A549 (cell line): ENCODE results near the gene NOL9. TPM values are rescaled to one million over a fixed set of nuclear protein-coding genes. Genes with fewer than 3 reads are reported as not detected.
A peak's percentile ranks its signal among the peaks of the same experiment; 100 is the strongest.

Source experiments
- ATAC-seq, 2 experiments: fragments of 200-7000 bp in 1 of 2; fragments of >200 bp in 1 of 2; cut with Nextera tagmentation in 1 of 2; cut with Tn5 transposase in 1 of 2; 3 replicates each; pipeline versions ENCODE4 v1.8.0 to v1.9.1; 2018 to 2020; ENCODE audit warnings: mild to moderate bottlenecking in 1 of 2, moderate library complexity in 1 of 2
- CTCF ChIA-PET: fragments of 300-600 bp; sonication (Branson Sonifier 250); formaldehyde crosslinking; extraction: SDS; loops from one replicate; lab custom pipeline; 2021; ENCODE audit warnings: antibody characterized with exemption, inconsistent platforms; lab: Yijun Ruan, JAX
- POLR2A ChIA-PET: fragments of 350-600 bp; formaldehyde crosslinking; extraction: SDS; loops from one replicate; lab custom pipeline; 2021; ENCODE audit warnings: antibody characterized with exemption, inconsistent platforms; lab: Yijun Ruan, JAX
- DNase-seq, 2 experiments: peaks; one replicate each; pipeline versions ENCODE4 v3.0.0 to v3.0.0-alpha.2; 2011 to 2016; ENCODE audit warnings: low read depth in 1 of 2, low spot score in 1 of 2
- FAIRE-seq: peaks from 2 replicates; lab custom pipeline; 2011; peaks lifted over from hg19 to GRCh38; lab: Jason Lieb, UNC
- H3K27ac ChIP-seq, 2 experiments: fragments of >200 bp; sonication (Bioruptor Twin); formaldehyde crosslinking; 3 replicates each; pipeline ENCODE4 v1.5.1; 2016 to 2017
- H3K4me1 ChIP-seq: fragments of >200 bp; sonication (Bioruptor Twin); formaldehyde crosslinking; 3 replicates; pipeline ENCODE4 v1.6.1; 2016
- H3K4me2 ChIP-seq: fragments of >200 bp; sonication (Bioruptor Twin); formaldehyde crosslinking; 3 replicates; pipeline ENCODE4 v1.6.1; 2016
- H3K4me3 ChIP-seq: fragments of >200 bp; sonication (Bioruptor Twin); formaldehyde crosslinking; 3 replicates; pipeline ENCODE4 v1.5.1; 2016
- H3K9me3 ChIP-seq: fragments of >200 bp; sonication (Bioruptor Twin); formaldehyde crosslinking; 3 replicates; pipeline ENCODE4 v1.6.1; 2016
- CBX2 ChIP-seq: fragments of 200-600 bp; sonication (generic); IDR thresholded peaks from 2 replicates; pipeline ENCODE4 v1.6.1; 2016; ENCODE audit warnings: low read depth, mild to moderate bottlenecking, borderline replicate concordance
- CHD2 ChIP-seq: fragments of 150-350 bp; IDR thresholded peaks from 2 replicates; pipeline ENCODE4 v1.6.1; 2014; ENCODE audit warnings: low read length; ENCODE audit not compliant: partially characterized antibody
- EHMT2 ChIP-seq: fragments of 200-600 bp; sonication (generic); IDR thresholded peaks from 2 replicates; pipeline ENCODE4 v1.6.1; 2016; ENCODE audit warnings: antibody characterized with exemption, low read depth, mild to moderate bottlenecking, moderate library complexity
- EP300 ChIP-seq, 2 experiments: fragments of >200 bp; sonication (Bioruptor Twin); formaldehyde crosslinking; IDR thresholded peaks; 2 replicates in 1 of 2; 3 replicates in 1 of 2; pipeline ENCODE4 v1.6.1; 2016 to 2017
- FOXS1 ChIP-seq: fragments of 250-450 bp; sonication (Bioruptor Pico); IDR thresholded peaks from 2 replicates; pipeline ENCODE4 v1.5.0; 2020; ENCODE audit warnings: mild to moderate bottlenecking, moderate library complexity
- GATA3 ChIP-seq: IDR thresholded peaks from 2 replicates; pipeline ENCODE4 v1.6.1; 2012; ENCODE audit warnings: borderline replicate concordance
- HOXA7 ChIP-seq: fragments of 250-450 bp; sonication (Bioruptor Pico); IDR thresholded peaks from 2 replicates; pipeline ENCODE4 v1.5.0; 2020; ENCODE audit warnings: mild to moderate bottlenecking, moderate library complexity
- HOXB13 ChIP-seq: fragments of 250-450 bp; sonication (Bioruptor Pico); IDR thresholded peaks from 2 replicates; pipeline ENCODE4 v1.5.0; 2020; ENCODE audit warnings: low read depth, mild to moderate bottlenecking, moderate library complexity
- HOXB5 ChIP-seq: fragments of 250-450 bp; sonication (Bioruptor Pico); IDR thresholded peaks from 2 replicates; pipeline ENCODE4 v1.5.0; 2020; ENCODE audit warnings: mild to moderate bottlenecking, moderate library complexity
- KDM5A ChIP-seq: fragments of 200-600 bp; sonication (generic); IDR thresholded peaks from 2 replicates; pipeline ENCODE4 v1.6.1; 2016; ENCODE audit warnings: antibody characterized with exemption, mild to moderate bottlenecking
- NFE2L2 ChIP-seq: fragments of 150-350 bp; conservative IDR thresholded peaks from 2 replicates; pipeline ENCODE4 v1.6.1; 2014; ENCODE audit warnings: low read length
- NPAS2 ChIP-seq: fragments of 250-450 bp; sonication (Bioruptor Pico); IDR thresholded peaks from 2 replicates; pipeline ENCODE4 v1.8.0; 2022; ENCODE audit warnings: mild to moderate bottlenecking, moderate library complexity, borderline replicate concordance
- PHF8 ChIP-seq: fragments of 200-600 bp; sonication (generic); IDR thresholded peaks from 2 replicates; pipeline ENCODE4 v1.6.1; 2016; ENCODE audit warnings: low read depth, mild to moderate bottlenecking, antibody characterized with exemption, moderate library complexity, borderline replicate concordance
- POLR2A ChIP-seq: IDR thresholded peaks from 2 replicates; pipeline ENCODE4 v1.6.1; 2012; ENCODE audit warnings: mild to moderate bottlenecking, low read length
- RAD21 ChIP-seq, 2 experiments: fragments of >200 bp in 1 of 2; sonication (Bioruptor Twin) in 1 of 2; formaldehyde crosslinking in 1 of 2; IDR thresholded peaks in 1 of 2; conservative IDR thresholded peaks in 1 of 2; 2 replicates in 1 of 2; 3 replicates in 1 of 2; pipeline ENCODE4 v1.6.1; 2012 to 2018; ENCODE audit warnings: inconsistent platforms in 1 of 2
- RARB ChIP-seq: fragments of 250-450 bp; sonication (Bioruptor Pico); IDR thresholded peaks from 2 replicates; pipeline ENCODE4 v1.8.0; 2021; ENCODE audit warnings: mild to moderate bottlenecking, moderate library complexity
- RNF2 ChIP-seq: fragments of 200-600 bp; sonication (generic); IDR thresholded peaks from 2 replicates; pipeline ENCODE4 v1.6.1; 2016; ENCODE audit warnings: low read depth, mild to moderate bottlenecking, antibody characterized with exemption, moderate library complexity, borderline replicate concordance
- SREBF2 ChIP-seq: fragments of 450-650 bp; IDR thresholded peaks from 2 replicates; pipeline ENCODE4 v1.6.1; 2014; ENCODE audit warnings: mild to moderate bottlenecking, moderate library complexity
- TFCP2L1 ChIP-seq: fragments of 250-450 bp; sonication (Bioruptor Pico); IDR thresholded peaks from 2 replicates; pipeline ENCODE4 v1.5.0; 2021; ENCODE audit warnings: mild to moderate bottlenecking
- TP53 ChIP-seq: fragments of 250-450 bp; sonication (Bioruptor Pico); IDR thresholded peaks from 2 replicates; pipeline ENCODE4 v1.5.0; 2021; ENCODE audit warnings: mild to moderate bottlenecking, moderate library complexity
- ZC3H11A ChIP-seq: fragments of 450-650 bp; IDR thresholded peaks from 2 replicates; pipeline ENCODE4 v1.6.1; 2014; ENCODE audit warnings: antibody characterized with exemption, mild to moderate bottlenecking
- ZFP36 ChIP-seq: fragments of 450-650 bp; IDR thresholded peaks from 2 replicates; pipeline ENCODE4 v1.6.1; 2014; ENCODE audit warnings: borderline replicate concordance; ENCODE audit not compliant: partially characterized antibody
- ZNF302 ChIP-seq: fragments of 250-450 bp; sonication (Bioruptor Pico); IDR thresholded peaks from 2 replicates; pipeline ENCODE4 v1.9.0; 2021; ENCODE audit warnings: inconsistent platforms, mild to moderate bottlenecking, moderate library complexity
- WGBS: methylation state at CpG from one replicate; pipeline ENCODE4 v1.1.6; 2017; ENCODE audit errors: missing lambda C conversion rate; 5-methylcytosine and 5-hydroxymethylcytosine counted together
- polyA plus RNA-seq, 4 experiments: library from polyadenylated mRNA; depleted of rRNA in 3 of 4; stranded (reverse); fragments of >200 nt; fragmentation: RNase III in 1 of 4; extraction: RNeasy Plus Mini Kit Qiagen cat#74134 plus additional on column Dnase treatment in 1 of 4; gene quantifications; 2 replicates in 3 of 4; 3 replicates in 1 of 4; pipeline ENCODE4 v1.2.3, GENCODE V29; 2011 to 2017
- TF ChIP-seq, protein P1 (sequence below): fragments of >200 bp; sonication (Bioruptor Twin); formaldehyde crosslinking; IDR thresholded peaks from 2 replicates; pipeline ENCODE4 v1.6.1; 2016
- TF ChIP-seq, protein P2 (sequence below): fragments of 450-650 bp; IDR thresholded peaks from 2 replicates; pipeline ENCODE4 v1.6.1; 2014; ENCODE audit warnings: antibody characterized with exemption
- TF ChIP-seq, protein P3 (sequence below): IDR thresholded peaks from 2 replicates; pipeline ENCODE4 v1.6.1; 2012; ENCODE audit warnings: low read depth, borderline replicate concordance

NOL9 gene
- polyA plus RNA-seq, 2 of the 4 experiments (the other 2 are of a cell fraction) = 4.4 to 19.3 TPM

DNA sequence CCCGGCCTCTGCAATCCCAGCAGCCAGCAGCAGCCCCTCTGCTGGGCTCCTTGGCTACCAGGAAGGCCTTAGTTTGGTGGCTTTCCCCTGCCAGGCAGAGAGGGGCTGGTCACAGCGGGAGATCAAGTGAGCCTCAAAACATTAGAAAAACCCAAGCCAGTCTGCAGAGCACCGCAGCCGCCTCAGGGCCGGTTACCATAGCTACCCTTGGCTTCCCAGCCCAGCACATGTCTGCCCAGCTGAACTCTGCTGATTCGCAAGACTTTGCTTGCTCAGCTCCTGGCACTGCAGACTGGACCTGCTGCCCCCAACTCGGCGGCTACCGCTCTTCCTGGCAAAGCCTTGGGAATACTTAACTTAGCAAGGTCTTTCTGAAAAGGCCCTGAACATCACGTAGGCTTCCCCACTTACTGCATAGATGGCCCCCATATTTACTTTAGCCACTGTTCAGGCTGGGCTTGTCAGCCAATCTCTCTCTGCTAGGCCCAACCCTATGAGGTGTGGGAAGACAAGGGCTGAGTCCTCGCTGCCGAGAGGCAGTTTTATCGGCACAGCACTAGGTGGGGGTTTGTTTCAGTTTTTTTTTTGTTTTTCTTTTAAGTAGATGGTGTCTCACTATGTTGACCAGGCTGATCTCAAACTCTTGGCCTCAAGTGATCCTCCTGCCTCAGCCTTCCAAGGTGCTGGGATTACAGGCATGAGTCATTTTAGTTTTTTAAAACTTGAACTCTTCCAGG lies 34.2 kb downstream of the NOL9 start:
- Histone ChIP-seq H3K27ac (no peak overlapping the region), H3K9me3 (no peaks in the 10 kb centered on the region), H3K4me2 (no peak overlapping the region), H3K4me3 (no peak overlapping the region), H3K4me1 (no peaks in the 10 kb centered on the region)
- CTCF ChIA-PET = interaction anchor here (1.4 to 2.1 kb wide), 2 partner anchors 33 to 35 kb away, joined by 3 to 5 read pairs; partner anchors contain the start of genes NOL9 and TAS1R1
- WGBS = 82% methylated on average over 10 of the region's 13 CpGs
- peak; percentile 26 to 28; a peak in 4 of 6 replicates for ATAC-seq
- POLR2A ChIA-PET = no interaction called here
- no peak for TF ChIP-seq NFE2L2
- no peak for TF ChIP-seq HOXB13 (CRISPR knock-in tag)
- TF ChIP-seq HOXB5 (CRISPR knock-in tag) = no peak
- TF ChIP-seq ZC3H11A = no peak
- TF ChIP-seq, protein P1, sequence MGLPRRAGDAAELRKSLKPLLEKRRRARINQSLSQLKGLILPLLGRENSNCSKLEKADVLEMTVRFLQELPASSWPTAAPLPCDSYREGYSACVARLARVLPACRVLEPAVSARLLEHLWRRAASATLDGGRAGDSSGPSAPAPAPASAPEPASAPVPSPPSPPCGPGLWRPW = no peak
- TF ChIP-seq RNF2 = no peak
- no peak for TF ChIP-seq RARB (CRISPR knock-in tag)
- no peak for TF ChIP-seq TFCP2L1
- TF ChIP-seq ZFP36 = no peak
- no peak for TF ChIP-seq ZNF302
- DNase-seq = no peak
- FAIRE-seq = no peak

DNA sequence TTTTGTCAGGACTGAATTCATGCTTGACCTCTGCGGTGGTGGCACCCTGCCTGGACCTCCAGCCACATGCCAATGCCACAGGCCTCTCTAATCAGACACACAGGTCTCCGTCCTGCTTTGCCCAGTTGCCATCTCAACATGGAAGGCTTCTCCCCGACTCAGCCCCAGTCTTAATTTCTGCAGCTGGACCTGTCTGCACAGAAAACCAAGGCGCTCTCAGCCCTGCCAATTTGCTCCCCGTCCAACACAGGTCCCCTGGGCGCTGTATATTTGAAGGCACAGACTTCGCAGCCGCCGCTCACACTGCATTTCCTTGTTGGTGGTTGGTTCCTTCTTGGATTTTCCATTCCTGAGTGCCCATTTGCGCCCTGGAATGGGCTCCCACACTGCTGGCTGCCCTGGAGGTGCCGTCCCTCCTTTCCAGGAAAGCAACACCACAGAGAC lies 34.8 kb downstream of the NOL9 start:
- no peak for TF ChIP-seq CHD2
- no peak for TF ChIP-seq FOXS1 (CRISPR knock-in tag)
- no peak for TF ChIP-seq ZC3H11A
- TF ChIP-seq POLR2A = no peak
- TF ChIP-seq, protein P2, sequence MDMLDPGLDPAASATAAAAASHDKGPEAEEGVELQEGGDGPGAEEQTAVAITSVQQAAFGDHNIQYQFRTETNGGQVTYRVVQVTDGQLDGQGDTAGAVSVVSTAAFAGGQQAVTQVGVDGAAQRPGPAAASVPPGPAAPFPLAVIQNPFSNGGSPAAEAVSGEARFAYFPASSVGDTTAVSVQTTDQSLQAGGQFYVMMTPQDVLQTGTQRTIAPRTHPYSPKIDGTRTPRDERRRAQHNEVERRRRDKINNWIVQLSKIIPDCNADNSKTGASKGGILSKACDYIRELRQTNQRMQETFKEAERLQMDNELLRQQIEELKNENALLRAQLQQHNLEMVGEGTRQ = no peak
- no peak for TF ChIP-seq PHF8
- no peak for TF ChIP-seq RAD21 (conservative IDR thresholded peaks at IDR 0.05 in 1 of 2, IDR thresholded peaks at IDR 0.05 in 1 of 2)
- no peak for TF ChIP-seq KDM5A
- no peak for TF ChIP-seq GATA3
- TF ChIP-seq TP53 (CRISPR knock-in tag) = no peak
- no peak for TF ChIP-seq SREBF2
- TF ChIP-seq CBX2 = no peak
- TF ChIP-seq, protein P3, sequence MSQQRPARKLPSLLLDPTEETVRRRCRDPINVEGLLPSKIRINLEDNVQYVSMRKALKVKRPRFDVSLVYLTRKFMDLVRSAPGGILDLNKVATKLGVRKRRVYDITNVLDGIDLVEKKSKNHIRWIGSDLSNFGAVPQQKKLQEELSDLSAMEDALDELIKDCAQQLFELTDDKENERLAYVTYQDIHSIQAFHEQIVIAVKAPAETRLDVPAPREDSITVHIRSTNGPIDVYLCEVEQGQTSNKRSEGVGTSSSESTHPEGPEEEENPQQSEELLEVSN = no peak
- TF ChIP-seq NPAS2 = no peak
- no peak for TF ChIP-seq EP300 (IDR thresholded peaks at IDR 0.05)
- TF ChIP-seq HOXA7 (CRISPR knock-in tag) = no peak
- TF ChIP-seq EHMT2 = no peak
- TF ChIP-seq RARB (CRISPR knock-in tag) = no peak
- H3K4me3 ChIP-seq = no peak overlapping the region
- no peak for FAIRE-seq
- CTCF ChIA-PET = interaction anchor here (1.4 kb wide), 1 partner anchor 35 kb away, joined by 3 read pairs; the partner anchor contains the start of genes NOL9 and TAS1R1
- DNase-seq = no peak
- WGBS = 82% methylated on average over 10 of the region's 11 CpGs
- H3K9me3 ChIP-seq = no peaks in the 10 kb centered on the region
- H3K27ac ChIP-seq = no peak overlapping the region
- no peaks in the 10 kb centered on the region for H3K4me1 ChIP-seq
- H3K4me2 ChIP-seq = no peak overlapping the region
- POLR2A ChIA-PET = no interaction called here
- ATAC-seq = peak in 1 of 2 experiments; percentile 14; a peak in 1 of 6 replicates
